GM18868 (cell line): ENCODE data around the gene TCEAL1.

Source experiments
- ATAC-seq: cut with Tn5 transposase; IDR thresholded peaks from one replicate; pipeline ENCODE4 v1.9.1; 2021; ENCODE audit warnings: mild to moderate bottlenecking, moderate library complexity; ENCODE audit not compliant: unreplicated experiment

The TCEAL1 gene

GRCh38 chrX:103674531-103675454, 46.0 kb downstream of the TCEAL1 start:
- no peak for ATAC-seq

DNA sequence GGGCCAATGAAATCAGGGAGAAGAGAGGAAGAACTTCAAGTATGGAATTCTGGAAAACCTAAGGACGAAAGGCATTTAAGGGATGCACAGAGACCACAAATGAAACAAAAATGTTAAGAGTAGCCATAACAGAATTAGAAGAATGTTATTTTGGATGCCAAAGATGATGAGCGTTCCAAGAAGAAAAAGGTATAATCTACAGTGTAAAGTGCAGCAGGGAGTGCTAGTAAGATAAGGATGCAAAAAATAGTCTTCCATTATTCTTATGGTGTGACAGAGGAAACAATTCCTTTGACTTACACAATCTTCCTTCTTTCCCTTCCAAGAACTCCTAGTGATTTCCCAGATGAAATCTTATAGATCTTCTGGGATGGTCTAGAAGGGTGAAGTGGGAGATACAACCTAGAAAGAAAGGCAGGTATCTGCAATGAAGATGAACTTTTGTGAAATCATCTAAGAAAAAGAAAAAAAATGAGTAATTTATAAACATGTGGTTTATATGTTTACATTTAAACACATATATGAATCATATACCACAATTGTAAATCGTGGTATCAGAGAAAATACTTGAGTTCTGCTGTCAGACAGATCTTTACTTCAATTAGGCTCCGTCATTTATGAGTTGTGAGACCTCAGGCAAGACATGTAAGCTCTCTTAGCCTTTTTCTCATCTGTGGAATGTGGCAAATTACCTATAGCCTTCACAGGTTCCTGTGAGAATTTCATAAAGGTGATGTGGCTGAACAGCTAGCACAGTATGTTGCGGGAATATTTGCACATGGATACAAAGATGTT, 49.6 kb downstream of the TCEAL1 start:
- ATAC-seq = no peak
